IMR-90 (cell line): ENCODE results near the gene ALX4. TPM values are rescaled to one million over a fixed set of nuclear protein-coding genes. Genes with fewer than 3 reads are reported as not detected.

Experiments
- ATAC-seq: fragments of 200-7000 bp; cut with Tn5 transposase; 2 replicates; pipeline ENCODE4 v1.9.1; 2020; ENCODE audit warnings: low read depth, mild to moderate bottlenecking, moderate library complexity
- BruUV-seq: library from RNA; stranded (reverse); fragments of 400-500 nt; replicated peaks from 2 replicates; lab custom pipeline; 2021; lab: Mats Ljungman, UMichigan
- CTCF ChIA-PET: fragments of 300-600 bp; formaldehyde crosslinking; extraction: SDS; loops from one replicate; lab custom pipeline; 2021; ENCODE audit warnings: antibody characterized with exemption; lab: Yijun Ruan, JAX
- POLR2A ChIA-PET: fragments of 300-600 bp; sonication (Branson Sonifier 250); formaldehyde crosslinking; loops from one replicate; lab custom pipeline; 2022; ENCODE audit warnings: antibody characterized with exemption; ENCODE audit not compliant: unreplicated experiment; lab: Charles Lee
- DNase-seq: peaks from one replicate; pipeline ENCODE4 v3.0.0; 2013
- H2AFZ ChIP-seq: replicated peaks from 2 replicates; pipeline ENCODE3; 2013; ENCODE audit warnings: low read length, mild to moderate bottlenecking; ENCODE audit not compliant: poor library complexity
- H2AK5ac ChIP-seq: 2 replicates; pipeline ENCODE4 v1.6.1; 2013; ENCODE audit warnings: low read depth, low read length, inconsistent platforms
- H2AK9ac ChIP-seq: replicated peaks from 2 replicates; pipeline ENCODE3; 2013; ENCODE audit warnings: mild to moderate bottlenecking, low read depth, low read length, moderate library complexity; ENCODE audit not compliant: poor library complexity
- H2BK120ac ChIP-seq: 2 replicates; pipeline ENCODE4 v1.6.1; 2013; ENCODE audit warnings: low read depth, low read length, inconsistent platforms
- H2BK15ac ChIP-seq: 3 replicates; pipeline ENCODE4 v1.6.1; 2013; ENCODE audit warnings: low read depth, low read length, inconsistent platforms
- H2BK20ac ChIP-seq: 2 replicates; pipeline ENCODE4 v1.6.1; 2013; ENCODE audit warnings: low read depth, mild to moderate bottlenecking, inconsistent platforms, low read length, moderate library complexity
- H2BK5ac ChIP-seq: 2 replicates; pipeline ENCODE4 v1.6.1; 2013; ENCODE audit warnings: mild to moderate bottlenecking, low read depth, low read length, inconsistent platforms; ENCODE audit not compliant: poor library complexity, severe bottlenecking
- H3K14ac ChIP-seq: replicated peaks from 2 replicates; pipeline ENCODE4 v1.6.1; 2013; ENCODE audit warnings: low read depth, low read length, inconsistent platforms
- H3K18ac ChIP-seq: 2 replicates; pipeline ENCODE4 v1.6.1; 2013; ENCODE audit warnings: low read depth, low read length, control low read depth
- H3K23ac ChIP-seq: 2 replicates; pipeline ENCODE4 v1.6.1; 2013; ENCODE audit warnings: low read depth, low read length, inconsistent platforms
- H3K27ac ChIP-seq: 2 replicates; pipeline ENCODE4 v1.5.1; 2013; ENCODE audit warnings: mild to moderate bottlenecking, control low read depth, low read length; ENCODE audit not compliant: insufficient read depth
- H3K27me3 ChIP-seq: 2 replicates; pipeline ENCODE4 v1.6.1; 2013; ENCODE audit warnings: low read length; ENCODE audit not compliant: control insufficient read depth, insufficient read depth
- H3K36me3 ChIP-seq: 2 replicates; pipeline ENCODE4 v1.6.1; 2013; ENCODE audit warnings: low read length, mixed read lengths; ENCODE audit not compliant: control insufficient read depth, insufficient read depth
- H3K4ac ChIP-seq: 2 replicates; pipeline ENCODE4 v1.6.1; 2013; ENCODE audit warnings: low read depth, low read length, inconsistent platforms
- H3K4me1 ChIP-seq: 2 replicates; pipeline ENCODE4 v1.6.1; 2013; ENCODE audit warnings: low read length, mixed read lengths; ENCODE audit not compliant: control insufficient read depth, insufficient read depth
- H3K4me2 ChIP-seq: 2 replicates; pipeline ENCODE4 v1.6.1; 2013; ENCODE audit warnings: low read depth, mild to moderate bottlenecking, control low read depth, low read length, moderate library complexity
- H3K4me3 ChIP-seq: 2 replicates; pipeline ENCODE4 v1.5.1; 2013; ENCODE audit warnings: low read depth, mild to moderate bottlenecking, control low read depth, low read length, moderate library complexity; ENCODE audit not compliant: insufficient read depth
- H3K56ac ChIP-seq: 2 replicates; pipeline ENCODE4 v1.6.1; 2013; ENCODE audit warnings: low read length, inconsistent platforms; ENCODE audit not compliant: insufficient read depth; ENCODE audit errors: extremely low read depth
- H3K79me1 ChIP-seq, 2 experiments: 2 replicates each; pipeline ENCODE4 v1.6.1; 2013; ENCODE audit warnings: low read length in 2 of 2, inconsistent platforms in 1 of 2, low read depth in 1 of 2
- H3K9ac ChIP-seq: 2 replicates; pipeline ENCODE4 v1.6.1; 2013; ENCODE audit warnings: low read depth, low read length, control low read depth
- H3K9me1 ChIP-seq: 2 replicates; pipeline ENCODE4 v1.6.1; 2013; ENCODE audit warnings: low read length, inconsistent platforms; ENCODE audit not compliant: insufficient read depth
- H3K9me3 ChIP-seq: 2 replicates; pipeline ENCODE4 v1.6.1; 2013; ENCODE audit warnings: low read length; ENCODE audit not compliant: control insufficient read depth, insufficient read depth
- H4K20me1 ChIP-seq: 2 replicates; pipeline ENCODE4 v1.6.1; 2013; ENCODE audit warnings: low read length, inconsistent platforms; ENCODE audit not compliant: insufficient read depth
- H4K5ac ChIP-seq: 2 replicates; pipeline ENCODE4 v1.6.1; 2013; ENCODE audit warnings: mild to moderate bottlenecking, low read depth, low read length, control low read depth
- H4K8ac ChIP-seq, 2 experiments: 2 replicates each; pipeline ENCODE4 v1.6.1; 2013; ENCODE audit warnings: low read depth in 2 of 2, low read length in 2 of 2, control low read depth in 1 of 2, inconsistent platforms in 1 of 2
- H4K91ac ChIP-seq: 2 replicates; pipeline ENCODE4 v1.6.1; 2013; ENCODE audit warnings: low read depth, low read length, inconsistent platforms; ENCODE audit not compliant: insufficient read depth
- CTCF ChIP-seq: conservative IDR thresholded peaks from 2 replicates; pipeline ENCODE4 v1.5.1; 2012; ENCODE audit warnings: mild to moderate bottlenecking, low read depth, low read length, improper control_type of control experiment
- ELK1 ChIP-seq: fragments of 150-350 bp; IDR thresholded peaks from 2 replicates; pipeline ENCODE4 v1.6.1; 2016; ENCODE audit warnings: low read depth, mild to moderate bottlenecking, low read length, moderate library complexity, borderline replicate concordance
- FOS ChIP-seq: fragments of 150-350 bp; IDR thresholded peaks from 2 replicates; pipeline ENCODE4 v1.6.1; 2016; ENCODE audit warnings: low read depth, low read length
- POLR2A ChIP-seq: IDR thresholded peaks from 2 replicates; pipeline ENCODE4 v1.6.1; 2012; ENCODE audit warnings: mild to moderate bottlenecking, low read depth, low read length
- RAD21 ChIP-seq: IDR thresholded peaks from 2 replicates; pipeline ENCODE4 v1.6.1; 2012; ENCODE audit warnings: low read length, improper control_type of control experiment
- SMC3 ChIP-seq: fragments of 150-350 bp; IDR thresholded peaks from 2 replicates; pipeline ENCODE4 v1.6.1; 2016; ENCODE audit warnings: low read depth, mild to moderate bottlenecking, antibody characterized with exemption, low read length, moderate library complexity
- USF2 ChIP-seq: fragments of 150-350 bp; IDR thresholded peaks from 2 replicates; pipeline ENCODE4 v1.6.1; 2017; ENCODE audit warnings: mild to moderate bottlenecking, antibody characterized with exemption, low read length, low read depth
- WGBS, 2 experiments: methylation state at CpG; one replicate each; pipeline versions ENCODE4 v1.1.5 to v1.1.7; 2013; ENCODE audit warnings: missing lambda C conversion rate in 2 of 2; ENCODE audit not compliant: insufficient read length in 1 of 2; ENCODE audit errors: extremely low coverage in 2 of 2; 5-methylcytosine and 5-hydroxymethylcytosine counted together
- dilution Hi-C: fragments of 300-500 bp; cut with HindIII; formaldehyde crosslinking; loops from one replicate; pipeline ENCODE4 v1.14.3; 2018; ENCODE audit warnings: low sequenced_read_pairs; ENCODE audit not compliant: unreplicated experiment
- in situ Hi-C: fragments of 300-500 bp; cut with MboI; formaldehyde crosslinking; loops from 3 replicates; pipeline ENCODE4 v1.14.3; 2019; ENCODE audit warnings: low sequenced_read_pairs, inconsistent platforms, mixed read lengths
- intact Hi-C: fragments of 100-400 bp; cut with micrococcal nuclease; formaldehyde crosslinking; loops from 2 replicates; pipeline ENCODE4 v1.10.0; 2022
- polyA plus RNA-seq, 3 experiments: library from polyadenylated mRNA; depleted of rRNA; stranded (reverse); fragments of >200 nt; gene quantifications; 2 replicates each; pipeline ENCODE4 v1.2.3, GENCODE V29; 2012; ENCODE audit warnings: low replicate concordance in 1 of 3
- total RNA-seq: library from RNA; depleted of rRNA; stranded (reverse); fragments of >200 nt; gene quantifications from 2 replicates; pipeline ENCODE4 v1.2.3, GENCODE V29; 2012

The ALX4 gene
- total and polyA plus RNA-seq, 2 of the 4 experiments (the other 2 are of a cell fraction), result not detected

GRCh38 chr11:44327730-44328129, 17.8 kb upstream of the ALX4 start:
- no peak overlapping the region for H3K23ac ChIP-seq

More at GRCh38 chr11:44327730-44328129, 17.8 kb upstream of the ALX4 start:
- Histone ChIP-seq H3K79me1 (no peaks in the 10 kb centered on the region), H3K9ac (no peak overlapping the region), H4K91ac (no peak overlapping the region), H3K4me1 (no peaks in the 10 kb centered on the region), H3K4ac (no peak overlapping the region), H2AK5ac (no peak overlapping the region), H4K5ac (no peak overlapping the region), H4K8ac (no peak overlapping the region), H2AK9ac (no peak overlapping the region), H2BK120ac (no peak overlapping the region), H2BK15ac (no peak overlapping the region), H3K14ac (no peak overlapping the region), H2BK5ac (no peak overlapping the region), H3K4me2 (no peak overlapping the region), H2BK20ac (no peak overlapping the region), H3K18ac (no peak overlapping the region), H3K9me3 (peaks cover 2% of the 10 kb centered on the region; the same call in 1 of the 2 replicates), H3K4me3 (no peak overlapping the region), H3K9me1 (no peaks in the 10 kb centered on the region), H3K36me3 (no peaks in the 10 kb centered on the region), H2AFZ (peak overlapping the region; percentile 40), H3K56ac (no peak overlapping the region), H3K27me3 (peaks cover 89% of the 10 kb centered on the region), H3K27ac (no peak overlapping the region), H4K20me1 (no peaks in the 10 kb centered on the region)
- ChIA-PET POLR2A (no interaction called here), CTCF (no interaction called here)
- BruUV-seq, result no TSS peak
- intact Hi-C loops, result loop anchor here (2.0 kb wide), 1 partner anchor 195 kb away; no protein-coding TSS in a partner anchor
- no peak for ATAC-seq
- in situ Hi-C loops, result no loop called here
- 40% methylated on average over 2 of the region's 10 CpGs; no CpG with 5 or more reads in 1 of the 2 experiments for WGBS, 2 experiments
- DNase-seq, result no peak
- dilution Hi-C loops, result no loop called here
- TF ChIP-seq POLR2A (no peak), FOS (no peak), ELK1 (no peak), CTCF (0 out of 2 replicates have a peak, but pooled peaks have one; percentile 16), USF2 (no peak), RAD21 (peak; percentile 29; the same call in 1 of the 2 replicates), SMC3 (no peak)
